AG04449 (cell line): ENCODE results near the gene ZNF419.
A peak's percentile ranks its signal among the peaks of the same experiment; 100 is the strongest.
"Not testable (repeated sequence)": the region's sequence is repeated elsewhere in the genome, so short reads cannot be mapped to it uniquely, and the experiment has no call there.

Experiments
- CTCF ChIA-PET: fragments of 350-600 bp; formaldehyde crosslinking; extraction: SDS; loops from one replicate; lab custom pipeline; 2021; ENCODE audit warnings: antibody characterized with exemption; lab: Yijun Ruan, JAX
- POLR2A ChIA-PET: fragments of 400-600, 350-600 bp; formaldehyde crosslinking; extraction: SDS; loops from one replicate; lab custom pipeline; 2020; ENCODE audit warnings: antibody characterized with exemption, inconsistent platforms; lab: Yijun Ruan, JAX
- DNase-seq: peaks from one replicate; pipeline ENCODE4 v3.0.0-alpha.2; 2010; ENCODE audit warnings: low read depth, low spot score
- H3K4me3 ChIP-seq: 2 replicates; pipeline ENCODE4 v1.5.1; 2011; ENCODE audit warnings: low read depth, mild to moderate bottlenecking, control low read depth, low read length
- TF ChIP-seq, protein P1 (sequence below): IDR thresholded peaks from one replicate; pipeline ENCODE4 v1.5.1; 2011; ENCODE audit warnings: mild to moderate bottlenecking, moderate library complexity, low read length, control low read depth, inconsistent platforms; ENCODE audit not compliant: insufficient read depth; ENCODE audit errors: missing control alignments

Gene ZNF419

GRCh38 chr19:57465680-57466381 lies 21.7 kb upstream of the ZNF419 start:
- DNase-seq = no peak
- TF ChIP-seq, protein P1, sequence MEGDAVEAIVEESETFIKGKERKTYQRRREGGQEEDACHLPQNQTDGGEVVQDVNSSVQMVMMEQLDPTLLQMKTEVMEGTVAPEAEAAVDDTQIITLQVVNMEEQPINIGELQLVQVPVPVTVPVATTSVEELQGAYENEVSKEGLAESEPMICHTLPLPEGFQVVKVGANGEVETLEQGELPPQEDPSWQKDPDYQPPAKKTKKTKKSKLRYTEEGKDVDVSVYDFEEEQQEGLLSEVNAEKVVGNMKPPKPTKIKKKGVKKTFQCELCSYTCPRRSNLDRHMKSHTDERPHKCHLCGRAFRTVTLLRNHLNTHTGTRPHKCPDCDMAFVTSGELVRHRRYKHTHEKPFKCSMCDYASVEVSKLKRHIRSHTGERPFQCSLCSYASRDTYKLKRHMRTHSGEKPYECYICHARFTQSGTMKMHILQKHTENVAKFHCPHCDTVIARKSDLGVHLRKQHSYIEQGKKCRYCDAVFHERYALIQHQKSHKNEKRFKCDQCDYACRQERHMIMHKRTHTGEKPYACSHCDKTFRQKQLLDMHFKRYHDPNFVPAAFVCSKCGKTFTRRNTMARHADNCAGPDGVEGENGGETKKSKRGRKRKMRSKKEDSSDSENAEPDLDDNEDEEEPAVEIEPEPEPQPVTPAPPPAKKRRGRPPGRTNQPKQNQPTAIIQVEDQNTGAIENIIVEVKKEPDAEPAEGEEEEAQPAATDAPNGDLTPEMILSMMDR = no peak
- no peak overlapping the region for H3K4me3 ChIP-seq
- ChIA-PET CTCF (interaction anchor here (1.3 kb wide), 1 partner anchor 10 kb away, joined by 4 read pairs; no protein-coding TSS in a partner anchor), POLR2A (no interaction called here)

GRCh38 chr19:57466489-57466888 lies 21.1 kb upstream of the ZNF419 start:
- no peak overlapping the region for H3K4me3 ChIP-seq
- TF ChIP-seq, protein P1 = no peak
- no peak for DNase-seq
- CTCF ChIA-PET = no interaction called here
- POLR2A ChIA-PET = no interaction called here

DNA sequence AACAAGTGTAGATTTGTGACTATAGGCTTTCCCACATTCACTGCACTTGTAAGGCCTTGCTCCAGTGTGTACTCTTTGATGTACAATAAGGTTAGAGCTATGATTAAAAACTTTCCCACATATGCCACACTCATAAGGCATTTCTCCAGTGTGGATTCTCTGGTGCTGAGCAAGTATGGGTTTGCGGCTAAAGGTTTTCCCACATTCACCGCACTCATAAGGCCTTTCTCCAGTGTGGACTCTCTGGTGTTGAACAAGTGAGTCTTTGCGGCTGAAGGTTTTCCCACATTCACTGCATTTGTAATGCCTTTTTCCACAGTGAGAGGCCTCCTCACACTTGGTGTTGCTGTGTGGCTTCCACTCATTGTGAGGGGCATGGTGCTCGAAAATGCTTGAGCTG lies 13.9 kb upstream of the ZNF419 start:
- ChIA-PET CTCF (no interaction called here), POLR2A (no interaction called here)
- no peak for DNase-seq
- H3K4me3 ChIP-seq = no peak overlapping the region
- TF ChIP-seq, protein P1 = no peak

- CTCF ChIA-PET = interaction anchor here (1.1 to 1.3 kb wide), 2 partner anchors 22 to 38 kb away, joined by 3 read pairs; no protein-coding TSS in a partner anchor
- TF ChIP-seq, protein P1 = peak; percentile 49
- DNase-seq = peak; percentile 47
- POLR2A ChIA-PET = no interaction called here
- peak within 1 kb of the TSS; percentile 98 for H3K4me3 ChIP-seq
Measured at GRCh38 chr19:57477191-57478008, 10.2 kb upstream of the ZNF419 start, which contains the start of gene ZNF772. TSS of gene ZNF772 (minus strand) at chr19:57477566. CDS start at chr19:57477309, 257 bp downstream.

- DNase-seq, CTCF ChIA-PET, POLR2A ChIA-PET: not testable (repeated sequence)
- H3K4me3 ChIP-seq = peak overlapping the region; percentile 47
Measured at GRCh38 chr19:57488299-57488644, 722 bp downstream of the ZNF419 start.

- CTCF ChIA-PET, H3K4me3 ChIP-seq, DNase-seq, POLR2A ChIA-PET: not testable (repeated sequence)
Measured at GRCh38 chr19:57499332-57499679, 11.8 kb downstream of the ZNF419 start.

GRCh38 chr19:57499680-57500395 lies 12.3 kb downstream of the ZNF419 start, which contains the start of gene ZNF773:
TSS of gene ZNF773 (plus strand) at chr19:57499938. CDS start at chr19:57500081, 143 bp downstream.
- CTCF ChIA-PET, POLR2A ChIA-PET: not testable (repeated sequence)
- DNase-seq = peak; percentile 60
- peak within 1 kb of the TSS; percentile 77 for H3K4me3 ChIP-seq

- CTCF ChIA-PET, POLR2A ChIA-PET, DNase-seq: not testable (repeated sequence)
- peak overlapping the region; percentile 56 for H3K4me3 ChIP-seq
Measured at GRCh38 chr19:57500400-57500799, 12.8 kb downstream of the ZNF419 start.
